Mesenchymal stem cell (in vitro differentiated cells and primary cell): ENCODE measurements around the gene SLC46A1.
"Not testable (repeated sequence)": the region's sequence is repeated elsewhere in the genome, so short reads cannot be mapped to it uniquely, and the experiment has no call there.

Experiments used
- DNase-seq: peaks from one replicate; pipeline ENCODE4 v3.0.0-alpha.2; 2013
- H2AFZ ChIP-seq: one replicate; pipeline ENCODE4 v1.6.1; 2013; ENCODE audit warnings: low read depth, mild to moderate bottlenecking, control low read depth, inconsistent platforms, low read length, moderate library complexity
- H2AK5ac ChIP-seq: 2 replicates; pipeline ENCODE4 v1.6.1; 2013; ENCODE audit warnings: low read length, moderate library complexity, mild to moderate bottlenecking, inconsistent platforms; ENCODE audit not compliant: severe bottlenecking
- H2BK120ac ChIP-seq: one replicate; pipeline ENCODE4 v1.6.1; 2013; ENCODE audit warnings: low read depth, mild to moderate bottlenecking, inconsistent platforms, low read length, moderate library complexity
- H2BK12ac ChIP-seq, 2 experiments: one replicate each; pipeline ENCODE4 v1.6.1; 2013; ENCODE audit warnings: inconsistent platforms in 2 of 2, low read length in 2 of 2, mild to moderate bottlenecking in 2 of 2, moderate library complexity in 2 of 2, control low read depth in 1 of 2
- H2BK15ac ChIP-seq: one replicate; pipeline ENCODE4 v1.6.1; 2013; ENCODE audit warnings: mild to moderate bottlenecking, low read depth, inconsistent platforms; ENCODE audit not compliant: poor library complexity, severe bottlenecking
- H2BK5ac ChIP-seq: 2 replicates; pipeline ENCODE4 v1.6.1; 2013; ENCODE audit warnings: low read depth, mild to moderate bottlenecking, low read length, control low read depth, inconsistent platforms; ENCODE audit not compliant: poor library complexity, severe bottlenecking
- H3K14ac ChIP-seq, 2 experiments: one replicate each; pipeline ENCODE4 v1.6.1; 2013; ENCODE audit warnings: inconsistent platforms in 2 of 2, low read length in 2 of 2, control low read depth in 1 of 2, mild to moderate bottlenecking in 1 of 2, moderate library complexity in 1 of 2
- H3K18ac ChIP-seq, 2 experiments: one replicate each; pipeline ENCODE4 v1.6.1; 2013; ENCODE audit warnings: inconsistent platforms in 2 of 2, low read length in 2 of 2, control low read depth in 1 of 2, low read depth in 1 of 2, mild to moderate bottlenecking in 1 of 2
- H3K23ac ChIP-seq, 2 experiments: one replicate each; pipeline ENCODE4 v1.6.1; 2013; ENCODE audit warnings: inconsistent platforms in 2 of 2, low read length in 2 of 2, mild to moderate bottlenecking in 2 of 2, moderate library complexity in 2 of 2, control low read depth in 1 of 2
- H3K27ac ChIP-seq: 2 replicates; pipeline ENCODE4 v1.5.1; 2013; ENCODE audit warnings: mild to moderate bottlenecking, moderate library complexity, low read length, control low read depth, inconsistent platforms; ENCODE audit not compliant: poor library complexity, severe bottlenecking
- H3K27me3 ChIP-seq, 2 experiments: 2 replicates each; pipeline versions ENCODE4 v1.6.1 to v1.7.0; 2013; ENCODE audit warnings: low read length in 2 of 2, mild to moderate bottlenecking in 2 of 2, moderate library complexity in 2 of 2, control low read depth in 1 of 2, inconsistent platforms in 1 of 2; ENCODE audit not compliant: control insufficient read depth in 1 of 2, insufficient read depth in 1 of 2
- H3K36me3 ChIP-seq, 2 experiments: 2 replicates each; pipeline versions ENCODE4 v1.6.1 to v1.7.0; 2013; ENCODE audit warnings: low read length in 2 of 2, control low read depth in 1 of 2, inconsistent platforms in 1 of 2, low read depth in 1 of 2, mild to moderate bottlenecking in 1 of 2; ENCODE audit not compliant: insufficient read depth in 2 of 2, control insufficient read depth in 1 of 2
- H3K4ac ChIP-seq, 2 experiments: one replicate each; pipeline ENCODE4 v1.6.1; 2013; ENCODE audit warnings: inconsistent platforms in 2 of 2, low read length in 2 of 2, mild to moderate bottlenecking in 2 of 2, moderate library complexity in 2 of 2, control low read depth in 1 of 2, low read depth in 1 of 2
- H3K4me1 ChIP-seq: 2 replicates; pipeline ENCODE4 v1.6.1; 2013; ENCODE audit warnings: low read depth, low read length, control low read depth; ENCODE audit not compliant: control insufficient read depth, insufficient read depth
- H3K4me2 ChIP-seq: 2 replicates; pipeline ENCODE4 v1.6.1; 2013; ENCODE audit warnings: low read length, mild to moderate bottlenecking, inconsistent platforms; ENCODE audit not compliant: poor library complexity, severe bottlenecking
- H3K4me3 ChIP-seq, 2 experiments: 2 replicates each; pipeline versions ENCODE4 v1.5.1 to v1.7.0; 2013; ENCODE audit warnings: low read length in 2 of 2, mild to moderate bottlenecking in 2 of 2, control low read depth in 1 of 2, low read depth in 1 of 2; ENCODE audit not compliant: insufficient read depth in 1 of 2
- H3K79me1 ChIP-seq: replicated peaks from 2 replicates; pipeline ENCODE4 v1.6.1; 2013; ENCODE audit warnings: mild to moderate bottlenecking, control low read depth, low read length, inconsistent platforms; ENCODE audit not compliant: poor library complexity, severe bottlenecking
- H3K9ac ChIP-seq: 2 replicates; pipeline ENCODE4 v1.7.0; 2013; ENCODE audit warnings: mild to moderate bottlenecking, low read length, moderate library complexity
- H3K9me3 ChIP-seq: 2 replicates; pipeline ENCODE4 v1.7.0; 2013; ENCODE audit warnings: mild to moderate bottlenecking, low read length; ENCODE audit not compliant: control insufficient read depth
- H4K8ac ChIP-seq: one replicate; pipeline ENCODE4 v1.6.1; 2013; ENCODE audit warnings: inconsistent platforms, mild to moderate bottlenecking, low read length, moderate library complexity
- H4K91ac ChIP-seq: one replicate; pipeline ENCODE4 v1.6.1; 2013; ENCODE audit warnings: mild to moderate bottlenecking, low read length, inconsistent platforms
- WGBS: methylation state at CpG from one replicate; pipeline ENCODE4 v1.1.7; 2013; ENCODE audit warnings: mixed read lengths; 5-methylcytosine and 5-hydroxymethylcytosine counted together

SLC46A1 gene

DNA sequence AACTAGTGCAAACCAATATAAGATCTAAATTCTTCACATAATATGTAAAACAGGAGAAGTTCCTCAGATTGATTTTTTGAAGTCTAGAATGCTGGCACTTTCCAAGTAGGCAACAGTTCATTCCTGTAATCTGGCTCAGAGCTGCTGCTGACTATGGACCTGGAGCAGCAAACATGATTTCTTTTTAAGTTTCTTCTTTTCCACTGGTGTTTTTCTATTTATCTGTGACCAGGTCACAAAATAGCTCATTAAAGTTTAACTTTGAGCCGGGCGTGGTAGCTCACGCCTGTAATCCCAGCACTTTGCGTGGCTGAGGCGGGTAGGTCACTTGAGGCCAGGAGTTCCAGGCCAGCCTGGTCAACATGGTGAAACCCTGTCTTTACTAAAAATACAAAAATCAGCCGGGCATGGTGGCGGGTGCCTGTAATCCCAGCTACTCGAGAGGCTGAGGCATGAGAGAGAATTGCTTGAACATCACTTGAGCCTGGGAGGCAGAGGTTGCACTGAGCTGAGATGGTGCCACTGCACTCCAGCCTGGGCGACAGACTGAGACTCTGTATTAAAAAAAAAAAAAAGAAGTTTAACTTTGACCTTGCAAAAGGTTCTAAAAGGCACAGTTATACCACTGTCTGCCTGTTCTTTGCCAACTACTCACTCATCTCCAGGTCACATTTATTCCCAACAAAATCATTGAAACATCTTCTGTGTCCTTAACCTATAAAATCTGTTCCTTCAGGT lies 38.1 kb upstream of the SLC46A1 start:
- Histone ChIP-seq H3K79me1 (no peaks in the 10 kb centered on the region), H3K9ac (no peak overlapping the region), H3K23ac (no peak overlapping the region), H3K27ac (no peak overlapping the region), H2BK120ac (no peak overlapping the region), H2AK5ac (no peak overlapping the region), H2AFZ (no peak overlapping the region), H4K8ac (no peak overlapping the region), H3K18ac (no peak overlapping the region), H2BK5ac (no peak overlapping the region), H2BK12ac (no peak overlapping the region), H3K4me2 (no peak overlapping the region), H3K36me3 (no peaks in the 10 kb centered on the region), H4K91ac (no peak overlapping the region), H3K4ac (no peak overlapping the region), H3K4me1 (no peaks in the 10 kb centered on the region), H3K27me3 (peaks cover 0 to 26% of the 10 kb centered on the region in 2 experiments), H2BK15ac (no peak overlapping the region), H3K9me3 (no peaks in the 10 kb centered on the region), H3K14ac (no peak overlapping the region), H3K4me3 (no peak overlapping the region)
- WGBS: 86% methylated on average over 9 of the region's 9 CpGs
- DNase-seq: no peak

DNA sequence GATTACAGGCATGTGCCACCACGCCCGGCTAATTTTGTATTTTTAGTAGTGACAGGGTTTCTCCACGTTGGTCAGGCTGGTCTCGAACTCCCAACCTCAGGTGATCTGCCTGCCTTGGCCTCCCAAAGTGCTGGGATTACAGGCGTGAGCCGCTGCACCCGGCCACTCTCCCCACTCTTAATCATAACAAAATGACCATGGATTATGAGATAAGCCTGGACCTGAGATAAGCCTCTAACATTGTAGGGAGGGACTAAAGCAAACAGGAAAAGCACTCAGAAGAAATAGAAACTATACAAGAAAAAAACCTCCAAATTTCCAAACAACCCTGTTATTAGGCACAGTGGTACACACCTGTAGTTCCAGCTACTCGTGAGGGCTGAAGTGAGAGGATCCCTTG lies 28.3 kb upstream of the SLC46A1 start:
- H3K27ac ChIP-seq, H4K8ac ChIP-seq, H3K79me1 ChIP-seq, H2AK5ac ChIP-seq, H3K23ac ChIP-seq, H3K4me2 ChIP-seq, H4K91ac ChIP-seq, H3K14ac ChIP-seq, H3K4me1 ChIP-seq, H3K18ac ChIP-seq, H3K4ac ChIP-seq, H2BK5ac ChIP-seq, H3K9me3 ChIP-seq, H2BK120ac ChIP-seq, DNase-seq, H2AFZ ChIP-seq, H3K36me3 ChIP-seq, H2BK12ac ChIP-seq, H3K9ac ChIP-seq, H3K4me3 ChIP-seq, H2BK15ac ChIP-seq: not testable (repeated sequence)
- 82% methylated on average over 4 of the region's 8 CpGs for WGBS
- H3K27me3 ChIP-seq: peaks cover 4 to 24% of the 10 kb centered on the region in 2 experiments

DNA sequence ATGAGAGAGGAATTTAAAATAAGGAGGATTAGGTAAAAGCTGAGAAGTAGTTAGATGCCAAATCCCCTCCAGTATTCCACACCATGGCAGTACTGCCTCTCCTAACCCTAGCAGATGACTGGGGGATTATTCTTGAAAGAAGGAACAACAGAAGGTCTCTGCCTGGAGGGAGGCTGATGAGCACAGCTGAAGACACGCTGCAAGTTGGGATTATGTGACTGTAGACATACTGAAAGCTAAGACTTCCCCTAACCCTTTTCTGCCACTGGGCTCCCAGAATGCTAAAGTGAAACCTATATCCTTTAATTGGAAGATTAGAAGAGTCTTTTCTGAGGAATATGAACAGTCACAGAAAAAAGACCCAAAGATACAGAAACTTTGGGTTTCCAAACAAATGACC lies 27.7 kb upstream of the SLC46A1 start:
- Histone ChIP-seq H3K23ac (no peak overlapping the region), H3K4me1 (no peaks in the 10 kb centered on the region), H4K91ac (no peak overlapping the region), H3K79me1 (no peaks in the 10 kb centered on the region), H3K36me3 (no peaks in the 10 kb centered on the region), H3K27me3 (peaks cover 4 to 25% of the 10 kb centered on the region in 2 experiments), H2BK5ac (no peak overlapping the region), H4K8ac (no peak overlapping the region), H3K9me3 (no peaks in the 10 kb centered on the region), H3K4me2 (no peak overlapping the region), H3K4ac (no peak overlapping the region), H2BK120ac (no peak overlapping the region), H3K18ac (no peak overlapping the region), H2AFZ (no peak overlapping the region), H3K9ac (no peak overlapping the region), H2BK12ac (no peak overlapping the region), H3K14ac (no peak overlapping the region), H2BK15ac (no peak overlapping the region), H3K27ac (no peak overlapping the region), H3K4me3 (no peak overlapping the region), H2AK5ac (no peak overlapping the region)
- WGBS: no CpG with 5 or more reads among the region's 1 CpG
- no peak for DNase-seq

DNA sequence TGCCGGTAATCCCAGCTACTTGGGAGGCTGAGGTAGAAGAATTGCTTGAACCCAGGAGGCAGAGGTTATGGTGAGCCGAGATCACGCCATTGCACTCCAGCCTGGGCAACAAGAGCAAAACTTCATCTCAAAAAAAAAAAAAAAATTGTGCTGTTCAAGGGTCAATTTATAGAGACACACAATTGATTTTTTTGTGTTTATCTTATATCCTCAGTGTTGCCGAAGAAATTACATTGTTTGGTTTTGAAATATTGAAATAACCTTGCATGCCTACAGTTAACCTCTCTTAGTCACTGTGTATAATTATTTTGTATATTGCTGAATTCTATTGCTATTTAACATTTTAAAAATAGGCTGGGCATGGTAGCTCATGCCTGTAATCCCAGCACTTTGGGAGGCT lies 22.0 kb upstream of the SLC46A1 start:
- DNase-seq, H3K27ac ChIP-seq, H2BK5ac ChIP-seq, H3K9ac ChIP-seq, H3K23ac ChIP-seq, H3K4me3 ChIP-seq, H2BK120ac ChIP-seq, H4K8ac ChIP-seq, H3K36me3 ChIP-seq, H3K4me2 ChIP-seq, H3K4ac ChIP-seq, H4K91ac ChIP-seq, H3K14ac ChIP-seq, H3K9me3 ChIP-seq, H2AK5ac ChIP-seq, H2BK15ac ChIP-seq, H3K79me1 ChIP-seq, H3K18ac ChIP-seq, H3K4me1 ChIP-seq, H2BK12ac ChIP-seq, H2AFZ ChIP-seq: not testable (repeated sequence)
- H3K27me3 ChIP-seq: peaks cover 18 to 37% of the 10 kb centered on the region in 2 experiments
- WGBS: 86% methylated on average over 1 of the region's 4 CpGs
